GM23338 (cell line): ENCODE results near the gene ZNF469.

ENCODE experiments used
- CTCF ChIP-seq, 2 experiments: fragments of 200-600 bp in 1 of 2; sonication (generic) in 1 of 2; conservative IDR thresholded peaks; 2 replicates each; pipeline versions ENCODE4 v1.5.1 to v1.6.1; 2016 to 2017; ENCODE audit warnings: antibody characterized with exemption in 2 of 2, low read depth in 2 of 2, mild to moderate bottlenecking in 2 of 2, moderate library complexity in 1 of 2
- ZNF331 ChIP-seq: fragments of 250-450 bp; sonication (Bioruptor Pico); IDR thresholded peaks from 2 replicates; pipeline ENCODE4 v1.5.0; 2020; ENCODE audit warnings: low read depth, mild to moderate bottlenecking, moderate library complexity

- no peak for TF ChIP-seq CTCF (conservative IDR thresholded peaks at IDR 0.05; ENCODE audit: low read depth in 2 of 2)
- no peak for TF ChIP-seq ZNF331 (CRISPR knock-in tag)
Observed at GRCh38 chr16:88366704-88367047, 16.1 kb upstream of the ZNF469 start.
